HepG2 (cell line): Measurements from ENCODE around the gene ACADVL. TPM values are rescaled to one million over a fixed set of nuclear protein-coding genes. Genes with fewer than 3 reads are reported as not detected.

Experiments
- ATM ChIP-seq: fragments of 450-650 bp; IDR thresholded peaks from 2 replicates; pipeline ENCODE4 v1.7.1; 2017; ENCODE audit warnings: mild to moderate bottlenecking, borderline replicate concordance
- CENPBD1 ChIP-seq: sonication (generic); formaldehyde crosslinking; IDR thresholded peaks from 2 replicates; pipeline ENCODE4 v1.8.0; 2022; ENCODE audit warnings: missing genetic modification reagents, low read depth, mild to moderate bottlenecking, borderline replicate concordance
- HNRNPL ChIP-seq: fragments of 200-400 bp; formaldehyde crosslinking; IDR thresholded peaks from 2 replicates; pipeline ENCODE4 v1.6.1; 2017; ENCODE audit warnings: mild to moderate bottlenecking, low read depth, low read length
- IKZF1 ChIP-seq: fragments of 450-650 bp; IDR thresholded peaks from 2 replicates; pipeline ENCODE4 v1.7.1; 2016
- ISL2 ChIP-seq: sonication (generic); formaldehyde crosslinking; IDR thresholded peaks from 2 replicates; pipeline ENCODE4 v1.5.0; 2020; ENCODE audit warnings: missing genetic modification reagents
- MED13 ChIP-seq: sonication (generic); formaldehyde crosslinking; IDR thresholded peaks from 2 replicates; pipeline ENCODE4 v1.5.0; 2020; ENCODE audit warnings: missing genetic modification reagents
- MLX ChIP-seq: IDR thresholded peaks from 2 replicates; pipeline ENCODE4 v1.6.1; 2016
- NFATC3 ChIP-seq: sonication (generic); formaldehyde crosslinking; IDR thresholded peaks from 2 replicates; pipeline ENCODE4 v1.5.1; 2020; ENCODE audit warnings: mild to moderate bottlenecking, missing genetic modification reagents
- NFE2L2 ChIP-seq: fragments of 150-350 bp; IDR thresholded peaks from 2 replicates; pipeline ENCODE4 v1.6.1; 2014; ENCODE audit warnings: low read length
- NRL ChIP-seq: sonication (generic); formaldehyde crosslinking; IDR thresholded peaks from 2 replicates; pipeline ENCODE4 v1.5.0; 2020; ENCODE audit warnings: missing genetic modification reagents, mild to moderate bottlenecking, moderate library complexity, borderline replicate concordance
- PHF8 ChIP-seq: sonication (generic); formaldehyde crosslinking; IDR thresholded peaks from 2 replicates; pipeline ENCODE4 v1.5.0; 2020; ENCODE audit warnings: missing genetic modification reagents
- RFX5 ChIP-seq: IDR thresholded peaks from 2 replicates; pipeline ENCODE4 v1.6.1; 2011; ENCODE audit warnings: low read depth, low read length, improper control_type of control experiment
- RXRA ChIP-seq: sonication (generic); formaldehyde crosslinking; IDR thresholded peaks from 2 replicates; pipeline ENCODE4 v1.5.1; 2020; ENCODE audit warnings: missing genetic modification reagents
- SIX1 ChIP-seq: sonication (generic); formaldehyde crosslinking; IDR thresholded peaks from 2 replicates; pipeline ENCODE4 v1.4.0; 2020; ENCODE audit warnings: missing genetic modification reagents, borderline replicate concordance
- TARDBP ChIP-seq: sonication (generic); formaldehyde crosslinking; IDR thresholded peaks from 2 replicates; pipeline ENCODE4 v1.8.0; 2022; ENCODE audit warnings: mild to moderate bottlenecking, missing genetic modification reagents
- TCF7L2 ChIP-seq: IDR thresholded peaks from 2 replicates; pipeline ENCODE4 v1.6.1; 2011; ENCODE audit warnings: mild to moderate bottlenecking, low read depth, low read length, moderate library complexity
- TGIF2 ChIP-seq: IDR thresholded peaks from 2 replicates; pipeline ENCODE4 v1.6.1; 2016; ENCODE audit warnings: control low read depth, missing compliant biosample characterization
- ZNF446 ChIP-seq: sonication (generic); formaldehyde crosslinking; IDR thresholded peaks from 2 replicates; pipeline ENCODE4 v1.5.0; 2020; ENCODE audit warnings: mild to moderate bottlenecking, missing genetic modification reagents
- ZNF468 ChIP-seq: sonication (generic); formaldehyde crosslinking; IDR thresholded peaks from 2 replicates; pipeline ENCODE4 v1.8.0; 2022; ENCODE audit warnings: mild to moderate bottlenecking, moderate library complexity, missing genetic modification reagents
- ZNF543 ChIP-seq: sonication (generic); formaldehyde crosslinking; IDR thresholded peaks from 2 replicates; pipeline ENCODE4 v1.4.0; 2020; ENCODE audit warnings: mild to moderate bottlenecking, missing genetic modification reagents
- ZNF556 ChIP-seq: sonication (generic); formaldehyde crosslinking; IDR thresholded peaks from 2 replicates; pipeline ENCODE4 v1.4.0; 2020; ENCODE audit warnings: mild to moderate bottlenecking, missing genetic modification reagents, borderline replicate concordance
- ZNF652 ChIP-seq: IDR thresholded peaks from 2 replicates; pipeline ENCODE4 v1.6.1; 2016; ENCODE audit warnings: low read depth, borderline replicate concordance
- ZSCAN22 ChIP-seq: sonication (generic); formaldehyde crosslinking; IDR thresholded peaks from 2 replicates; pipeline ENCODE4 v1.4.0; 2020; ENCODE audit warnings: mild to moderate bottlenecking, missing genetic modification reagents
- polyA plus RNA-seq, 8 experiments: library from polyadenylated mRNA; depleted of rRNA in 3 of 8; stranded (reverse) in 7 of 8; unstranded in 1 of 8; fragments of >200 nt; fragmentation: Illumina TruSeq in 4 of 8; extraction: Trizol in 4 of 8; gene quantifications; 2 replicates each; pipeline versions ENCODE4 v1.2.1 to v1.2.3, GENCODE V29; 2011 to 2016; ENCODE audit warnings: low read depth in 4 of 8, missing spikeins in 1 of 8, mixed read lengths in 1 of 8; ENCODE audit not compliant: insufficient read depth in 1 of 8
- total RNA-seq, 5 experiments: library from RNA; depleted of rRNA; stranded (reverse); fragments of >200 nt; fragmentation: Illumina TruSeq; extraction: Trizol; gene quantifications; 2 replicates each; pipeline ENCODE4 v1.2.3, GENCODE V29; 2016; ENCODE audit warnings: low read depth in 1 of 5
- TF ChIP-seq, protein P1 (sequence below): sonication (generic); formaldehyde crosslinking; IDR thresholded peaks from 2 replicates; pipeline ENCODE4 v1.4.0; 2020; ENCODE audit warnings: mild to moderate bottlenecking, missing genetic modification reagents
- TF ChIP-seq, protein P2 (sequence below): sonication (generic); formaldehyde crosslinking; IDR thresholded peaks from 2 replicates; pipeline ENCODE4 v1.8.1; 2022; ENCODE audit warnings: mild to moderate bottlenecking, missing genetic modification reagents
- TF ChIP-seq, protein P3 (sequence below): sonication (generic); formaldehyde crosslinking; IDR thresholded peaks from 2 replicates; pipeline ENCODE4 v1.5.1; 2020; ENCODE audit warnings: mild to moderate bottlenecking, missing genetic modification reagents, moderate library complexity

ACADVL gene
- total and polyA plus RNA-seq, 2 of the 13 experiments (the other 11 are each of a cell fraction or from before 2014, with no cell fraction given): 219 to 412 TPM

- TF ChIP-seq HNRNPL (peak; percentile 92), MLX (CRISPR knock-in tag) (0 out of 2 replicates have a peak, but pooled peaks have one; percentile 41), NFE2L2 (no peak), TGIF2 (no peak), IKZF1 (no peak), SIX1 (CRISPR knock-in tag) (peak; percentile 72; the same call in 1 of the 2 replicates), ZNF556 (CRISPR knock-in tag) (0 out of 2 replicates have a peak, but pooled peaks have one; percentile 64), MED13 (CRISPR knock-in tag) (no peak), NFATC3 (CRISPR knock-in tag) (no peak), ZNF652 (no peak), ZNF543 (CRISPR knock-in tag) (0 out of 2 replicates have a peak, but pooled peaks have one; percentile 6), NRL (no peak), TARDBP (CRISPR knock-in tag) (0 out of 2 replicates have a peak, but pooled peaks have one; percentile 12), TCF7L2 (no peak), ATM (no peak), ZNF468 (no peak), RXRA (CRISPR knock-in tag) (no peak), RFX5 (no peak), ZSCAN22 (no peak), CENPBD1 (CRISPR knock-in tag) (no peak), ZNF446 (CRISPR knock-in tag) (no peak), PHF8 (CRISPR knock-in tag) (peak; percentile 39; the same call in 1 of the 2 replicates), ISL2 (peak; percentile 64)
- TF ChIP-seq, protein P1, sequence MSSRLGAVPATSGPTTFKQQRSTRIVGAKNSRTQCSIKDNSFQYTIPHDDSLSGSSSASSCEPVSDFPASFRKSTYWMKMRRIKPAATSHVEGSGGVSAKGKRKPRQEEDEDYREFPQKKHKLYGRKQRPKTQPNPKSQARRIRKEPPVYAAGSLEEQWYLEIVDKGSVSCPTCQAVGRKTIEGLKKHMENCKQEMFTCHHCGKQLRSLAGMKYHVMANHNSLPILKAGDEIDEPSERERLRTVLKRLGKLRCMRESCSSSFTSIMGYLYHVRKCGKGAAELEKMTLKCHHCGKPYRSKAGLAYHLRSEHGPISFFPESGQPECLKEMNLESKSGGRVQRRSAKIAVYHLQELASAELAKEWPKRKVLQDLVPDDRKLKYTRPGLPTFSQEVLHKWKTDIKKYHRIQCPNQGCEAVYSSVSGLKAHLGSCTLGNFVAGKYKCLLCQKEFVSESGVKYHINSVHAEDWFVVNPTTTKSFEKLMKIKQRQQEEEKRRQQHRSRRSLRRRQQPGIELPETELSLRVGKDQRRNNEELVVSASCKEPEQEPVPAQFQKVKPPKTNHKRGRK (CRISPR knock-in tag): no peak
- TF ChIP-seq, protein P2, sequence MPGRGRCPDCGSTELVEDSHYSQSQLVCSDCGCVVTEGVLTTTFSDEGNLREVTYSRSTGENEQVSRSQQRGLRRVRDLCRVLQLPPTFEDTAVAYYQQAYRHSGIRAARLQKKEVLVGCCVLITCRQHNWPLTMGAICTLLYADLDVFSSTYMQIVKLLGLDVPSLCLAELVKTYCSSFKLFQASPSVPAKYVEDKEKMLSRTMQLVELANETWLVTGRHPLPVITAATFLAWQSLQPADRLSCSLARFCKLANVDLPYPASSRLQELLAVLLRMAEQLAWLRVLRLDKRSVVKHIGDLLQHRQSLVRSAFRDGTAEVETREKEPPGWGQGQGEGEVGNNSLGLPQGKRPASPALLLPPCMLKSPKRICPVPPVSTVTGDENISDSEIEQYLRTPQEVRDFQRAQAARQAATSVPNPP (CRISPR knock-in tag): no peak
- TF ChIP-seq, protein P3, sequence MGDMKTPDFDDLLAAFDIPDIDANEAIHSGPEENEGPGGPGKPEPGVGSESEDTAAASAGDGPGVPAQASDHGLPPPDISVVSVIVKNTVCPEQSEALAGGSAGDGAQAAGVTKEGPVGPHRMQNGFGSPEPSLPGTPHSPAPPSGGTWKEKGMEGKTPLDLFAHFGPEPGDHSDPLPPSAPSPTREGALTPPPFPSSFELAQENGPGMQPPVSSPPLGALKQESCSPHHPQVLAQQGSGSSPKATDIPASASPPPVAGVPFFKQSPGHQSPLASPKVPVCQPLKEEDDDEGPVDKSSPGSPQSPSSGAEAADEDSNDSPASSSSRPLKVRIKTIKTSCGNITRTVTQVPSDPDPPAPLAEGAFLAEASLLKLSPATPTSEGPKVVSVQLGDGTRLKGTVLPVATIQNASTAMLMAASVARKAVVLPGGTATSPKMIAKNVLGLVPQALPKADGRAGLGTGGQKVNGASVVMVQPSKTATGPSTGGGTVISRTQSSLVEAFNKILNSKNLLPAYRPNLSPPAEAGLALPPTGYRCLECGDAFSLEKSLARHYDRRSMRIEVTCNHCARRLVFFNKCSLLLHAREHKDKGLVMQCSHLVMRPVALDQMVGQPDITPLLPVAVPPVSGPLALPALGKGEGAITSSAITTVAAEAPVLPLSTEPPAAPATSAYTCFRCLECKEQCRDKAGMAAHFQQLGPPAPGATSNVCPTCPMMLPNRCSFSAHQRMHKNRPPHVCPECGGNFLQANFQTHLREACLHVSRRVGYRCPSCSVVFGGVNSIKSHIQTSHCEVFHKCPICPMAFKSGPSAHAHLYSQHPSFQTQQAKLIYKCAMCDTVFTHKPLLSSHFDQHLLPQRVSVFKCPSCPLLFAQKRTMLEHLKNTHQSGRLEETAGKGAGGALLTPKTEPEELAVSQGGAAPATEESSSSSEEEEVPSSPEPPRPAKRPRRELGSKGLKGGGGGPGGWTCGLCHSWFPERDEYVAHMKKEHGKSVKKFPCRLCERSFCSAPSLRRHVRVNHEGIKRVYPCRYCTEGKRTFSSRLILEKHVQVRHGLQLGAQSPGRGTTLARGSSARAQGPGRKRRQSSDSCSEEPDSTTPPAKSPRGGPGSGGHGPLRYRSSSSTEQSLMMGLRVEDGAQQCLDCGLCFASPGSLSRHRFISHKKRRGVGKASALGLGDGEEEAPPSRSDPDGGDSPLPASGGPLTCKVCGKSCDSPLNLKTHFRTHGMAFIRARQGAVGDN (CRISPR knock-in tag): peak; percentile 88
Measured at GRCh38 chr17:7184091-7184488, 35.6 kb upstream of the ACADVL start (continued).
